Measurements from ENCODE around the gene KCNMA1.

- TF ChIP-seq, protein P1, sequence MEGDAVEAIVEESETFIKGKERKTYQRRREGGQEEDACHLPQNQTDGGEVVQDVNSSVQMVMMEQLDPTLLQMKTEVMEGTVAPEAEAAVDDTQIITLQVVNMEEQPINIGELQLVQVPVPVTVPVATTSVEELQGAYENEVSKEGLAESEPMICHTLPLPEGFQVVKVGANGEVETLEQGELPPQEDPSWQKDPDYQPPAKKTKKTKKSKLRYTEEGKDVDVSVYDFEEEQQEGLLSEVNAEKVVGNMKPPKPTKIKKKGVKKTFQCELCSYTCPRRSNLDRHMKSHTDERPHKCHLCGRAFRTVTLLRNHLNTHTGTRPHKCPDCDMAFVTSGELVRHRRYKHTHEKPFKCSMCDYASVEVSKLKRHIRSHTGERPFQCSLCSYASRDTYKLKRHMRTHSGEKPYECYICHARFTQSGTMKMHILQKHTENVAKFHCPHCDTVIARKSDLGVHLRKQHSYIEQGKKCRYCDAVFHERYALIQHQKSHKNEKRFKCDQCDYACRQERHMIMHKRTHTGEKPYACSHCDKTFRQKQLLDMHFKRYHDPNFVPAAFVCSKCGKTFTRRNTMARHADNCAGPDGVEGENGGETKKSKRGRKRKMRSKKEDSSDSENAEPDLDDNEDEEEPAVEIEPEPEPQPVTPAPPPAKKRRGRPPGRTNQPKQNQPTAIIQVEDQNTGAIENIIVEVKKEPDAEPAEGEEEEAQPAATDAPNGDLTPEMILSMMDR (IDR thresholded peaks at IDR 0.05) = no peak
- TF ChIP-seq POLR2AphosphoS5 (IDR thresholded peaks at IDR 0.05) (no peak), EP300 (IDR thresholded peaks at IDR 0.05) (no peak)
Observed at GRCh38 chr10:77448226-77448625, 189.4 kb downstream of the KCNMA1 start.
